Kasumi-1 (cell line): ENCODE data around the gene ELAVL1.

Source experiments
- DNase-seq, 2 experiments: peaks; one replicate each; lab custom pipeline; 2025; lab: John Stamatoyannopoulos, UW

ELAVL1 gene

DNA sequence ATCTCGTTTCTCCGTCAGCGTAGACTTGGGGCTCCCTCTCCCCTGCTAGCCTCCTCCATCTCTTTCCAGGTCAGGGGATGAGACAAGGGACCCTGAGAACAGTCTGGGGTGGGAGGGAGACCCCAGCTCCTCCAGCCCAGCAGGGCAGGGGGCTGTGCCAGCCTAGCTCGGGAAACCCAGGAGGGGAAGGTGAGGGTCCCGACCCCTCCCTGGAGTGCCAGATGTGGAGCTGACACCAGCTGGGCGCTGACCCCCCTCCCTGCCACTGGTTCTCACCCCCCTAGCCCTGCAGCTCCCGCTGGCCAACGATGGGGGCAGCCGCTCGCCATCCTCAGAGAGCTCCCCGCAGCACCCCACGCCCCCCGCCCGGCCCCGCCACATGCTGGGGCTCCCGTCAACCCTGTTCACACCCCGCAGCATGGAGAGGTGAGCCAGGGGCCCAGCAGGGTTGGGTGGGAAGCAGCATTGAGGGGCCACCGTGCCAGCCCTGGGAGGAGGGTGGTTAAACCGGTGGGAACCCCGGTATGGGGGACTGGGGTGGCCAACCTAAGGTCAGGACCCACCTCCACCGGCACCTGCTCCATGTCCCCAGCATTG, 95.9 kb downstream of the ELAVL1 start:
- no peak for DNase-seq

GRCh38 chr19:7908742-7909461, 96.5 kb downstream of the ELAVL1 start:
- DNase-seq = no peak
